PC-3 (cell line): ENCODE measurements around the gene UBQLN4. TPM values are rescaled to one million over a fixed set of nuclear protein-coding genes. Genes with fewer than 3 reads are reported as not detected.

Source experiments
- total RNA-seq: library from RNA; depleted of rRNA; stranded (reverse); fragments of >200 nt; gene quantifications from 2 replicates; pipeline ENCODE4 v1.2.3, GENCODE V29; 2014; rRNA removed

Gene UBQLN4
- total RNA-seq, 1 experiment from 2014 or later = 45.4 TPM

Other genes with a start within 250 kb of the UBQLN4 start
- gene GON4L, start 196.6 kb downstream of the UBQLN4 start, total RNA-seq = 31.2 and 43.9 TPM in 2 replicates
- gene SYT11, start 194.2 kb downstream of the UBQLN4 start, total RNA-seq = 0.29 and 0.44 TPM in 2 replicates
- gene RIT1, start 142.4 kb downstream of the UBQLN4 start, total RNA-seq = 14.7 and 18.8 TPM in 2 replicates
- 63.4 and 64.4 TPM in 2 replicates for gene KHDC4, start 119.4 kb downstream of the UBQLN4 start, total RNA-seq
- not detected in 2 replicates for gene RXFP4, start 112.2 kb downstream of the UBQLN4 start, total RNA-seq
- 65.9 and 70.8 TPM in 2 replicates for gene ARHGEF2, start 75.3 kb downstream of the UBQLN4 start, total RNA-seq
- gene SSR2, start 32.8 kb downstream of the UBQLN4 start, total RNA-seq = 282 and 293 TPM in 2 replicates
- 130 TPM in 2 replicates for gene LAMTOR2, start 984 bp upstream of the UBQLN4 start, total RNA-seq
- 18.1 and 18.5 TPM in 2 replicates for gene RAB25, start 7.4 kb upstream of the UBQLN4 start, total RNA-seq
- gene MEX3A, start 28.7 kb upstream of the UBQLN4 start, total RNA-seq = 12.9 and 14.7 TPM in 2 replicates
- 864 and 1,095 TPM in 2 replicates for gene LMNA, start 60.9 kb upstream of the UBQLN4 start, total RNA-seq
- 5.8 and 13.1 TPM in 2 replicates for gene SEMA4A, start 99.8 kb upstream of the UBQLN4 start, total RNA-seq
- gene SLC25A44, start 140.3 kb upstream of the UBQLN4 start, total RNA-seq = 28.1 and 33.1 TPM in 2 replicates
- 131 and 163 TPM in 2 replicates for gene PMF1, start 159.2 kb upstream of the UBQLN4 start, total RNA-seq
- gene BGLAP, start 188.4 kb upstream of the UBQLN4 start, total RNA-seq = 0.35 and 2.5 TPM in 2 replicates
- 6.6 and 7.2 TPM in 2 replicates for gene PAQR6, start 194.3 kb upstream of the UBQLN4 start, total RNA-seq
- gene SMG5, start 229.0 kb upstream of the UBQLN4 start, total RNA-seq = 126 and 130 TPM in 2 replicates
- 8.1 and 11.2 TPM in 2 replicates for gene TMEM79, start 230.5 kb upstream of the UBQLN4 start, total RNA-seq
- 49.8 and 52.2 TPM in 2 replicates for gene GLMP, start 241.9 kb upstream of the UBQLN4 start, total RNA-seq
- gene VHLL, start 245.5 kb upstream of the UBQLN4 start, total RNA-seq = 1.1 TPM in 1 of 2 replicates, not detected in the other